GM18505 (cell line): Measurements from ENCODE around the gene PRAF2.

Experiments
- ATAC-seq: cut with Tn5 transposase; IDR thresholded peaks from one replicate; pipeline ENCODE4 v1.9.1; 2021; ENCODE audit not compliant: unreplicated experiment
- POLR2A ChIP-seq: IDR thresholded peaks from 4 replicates; pipeline ENCODE4 v1.6.1; 2011; ENCODE audit warnings: borderline replicate concordance; ENCODE audit not compliant: insufficient read depth, insufficient read length; ENCODE audit errors: extremely low read depth

The PRAF2 gene

GRCh38 chrX:49064303-49064702 lies 9.5 kb downstream of the PRAF2 start:
- TF ChIP-seq POLR2A, result no peak
- ATAC-seq, result no peak

GRCh38 chrX:49063715-49064114 lies 10.1 kb downstream of the PRAF2 start:
- TF ChIP-seq POLR2A, result no peak

GRCh38 chrX:49061916-49062315 lies 11.9 kb downstream of the PRAF2 start:
- TF ChIP-seq POLR2A, result no peak
- no peak for ATAC-seq

More at GRCh38 chrX:49063715-49064114, 10.1 kb downstream of the PRAF2 start:
- no peak for ATAC-seq

GRCh38 chrX:49061490-49061889 lies 12.3 kb downstream of the PRAF2 start:
- TF ChIP-seq POLR2A, result no peak
- no peak for ATAC-seq

GRCh38 chrX:49060914-49061313 lies 12.9 kb downstream of the PRAF2 start:
- no peak for ATAC-seq
- no peak for TF ChIP-seq POLR2A

- no peak for ATAC-seq
- no peak for TF ChIP-seq POLR2A
Observed at GRCh38 chrX:49059681-49060085, 14.1 kb downstream of the PRAF2 start.

- TF ChIP-seq POLR2A, result no peak
- no peak for ATAC-seq
Observed at GRCh38 chrX:49059201-49059600, 14.6 kb downstream of the PRAF2 start.

GRCh38 chrX:49058794-49059193 lies 15.0 kb downstream of the PRAF2 start, which contains the start of gene CCDC120:
Gene CCDC120, plus strand, starts transcription at chrX:49058999. Its CDS starts 3,043 bp downstream, at chrX:49062042.
- no peak for TF ChIP-seq POLR2A
- no peak for ATAC-seq

- TF ChIP-seq POLR2A, result no peak
- no peak for ATAC-seq
Observed at GRCh38 chrX:49054073-49054762, 19.6 kb downstream of the PRAF2 start.

- peak; percentile 17 for TF ChIP-seq POLR2A
- no peak for ATAC-seq
Observed at GRCh38 chrX:49053223-49054072, 20.4 kb downstream of the PRAF2 start.

GRCh38 chrX:49043987-49044281 lies 29.9 kb downstream of the PRAF2 start:
- no peak for ATAC-seq
- TF ChIP-seq POLR2A, result no peak

- peak; percentile 32 for TF ChIP-seq POLR2A
- ATAC-seq, result peak; percentile 91
Observed at GRCh38 chrX:49043220-49043986, 30.4 kb downstream of the PRAF2 start, which contains the start of gene TFE3. Gene TFE3, minus strand, starts transcription at chrX:49043357. Its CDS starts 131 bp downstream, at chrX:49043226.

- ATAC-seq, result no peak
- no peak for TF ChIP-seq POLR2A
Observed at GRCh38 chrX:49042581-49043219, 31.1 kb downstream of the PRAF2 start.
